Endothelial cell of umbilical vein (primary cell): ENCODE measurements around the gene CACHD1. TPM values are rescaled to one million over a fixed set of nuclear protein-coding genes. Genes with fewer than 3 reads are reported as not detected.

ENCODE experiments used
- BruUV-seq: library from RNA; stranded (reverse); fragments of 400-500 nt; replicated peaks from 2 replicates; lab custom pipeline; 2021; lab: Mats Ljungman, UMichigan
- CTCF ChIA-PET: fragments of 300-600, 350-600 bp; sonication (Branson Sonifier 250); formaldehyde crosslinking; loops from one replicate; lab custom pipeline; 2021; ENCODE audit warnings: antibody characterized with exemption, inconsistent platforms; lab: Charles Lee
- POLR2A ChIA-PET: fragments of 300-600, 350-600 bp; sonication (Branson Sonifier 250); formaldehyde crosslinking; loops from one replicate; lab custom pipeline; 2021; ENCODE audit warnings: antibody characterized with exemption, inconsistent platforms; lab: Charles Lee
- DNase-seq: peaks from one replicate; pipeline ENCODE4 v3.0.0-alpha.2; 2011; ENCODE audit warnings: low read depth, low spot score
- FAIRE-seq: peaks from 2 replicates; lab custom pipeline; 2011; peaks lifted over from hg19 to GRCh38; lab: Jason Lieb, UNC
- H2AFZ ChIP-seq: 2 replicates; pipeline ENCODE4 v1.6.0; 2012; ENCODE audit warnings: low read depth, low read length, control low read depth, inconsistent platforms
- H3K27ac ChIP-seq: 2 replicates; pipeline ENCODE4 v1.5.1; 2011; ENCODE audit warnings: low read depth, mild to moderate bottlenecking, control low read depth, low read length, moderate library complexity; ENCODE audit not compliant: insufficient read depth
- H3K27me3 ChIP-seq, 2 experiments: 2 replicates each; pipeline versions ENCODE4 v1.6.0 to v1.6.1; 2011; ENCODE audit warnings: low read length in 2 of 2, mixed read lengths in 1 of 2; ENCODE audit not compliant: control insufficient read depth in 2 of 2, insufficient read depth in 2 of 2
- H3K36me3 ChIP-seq, 2 experiments: 2 replicates in 1 of 2; 3 replicates in 1 of 2; pipeline ENCODE4 v1.5.1; 2011; ENCODE audit warnings: low read length in 2 of 2, mild to moderate bottlenecking in 1 of 2, moderate library complexity in 1 of 2; ENCODE audit not compliant: control insufficient read depth in 2 of 2, insufficient read depth in 2 of 2; ENCODE audit errors: extremely low read depth in 1 of 2
- H3K4me1 ChIP-seq: 3 replicates; pipeline ENCODE4 v1.5.1; 2011; ENCODE audit warnings: mild to moderate bottlenecking, low read length; ENCODE audit not compliant: control insufficient read depth, insufficient read depth; ENCODE audit errors: extremely low read depth
- H3K4me2 ChIP-seq: 2 replicates; pipeline ENCODE4 v1.6.1; 2011; ENCODE audit warnings: low read length, control low read depth, mixed read lengths; ENCODE audit not compliant: insufficient read depth
- H3K4me3 ChIP-seq, 3 experiments: fragments of 200-600 bp in 1 of 3; sonication (generic), shearing (Covaris generic) in 1 of 3; replicated peaks in 1 of 3; 2 replicates each; pipeline ENCODE4 v1.5.1; 2011 to 2016; ENCODE audit warnings: control low read depth in 3 of 3, low read length in 3 of 3, mild to moderate bottlenecking in 2 of 3, inconsistent platforms in 1 of 3, low read depth in 1 of 3, moderate library complexity in 1 of 3; ENCODE audit not compliant: insufficient read depth in 1 of 3
- H3K79me2 ChIP-seq: 2 replicates; pipeline ENCODE4 v1.6.0; 2012; ENCODE audit warnings: low read length, inconsistent platforms; ENCODE audit not compliant: control insufficient read depth, insufficient read depth
- H3K9ac ChIP-seq: replicated peaks from 2 replicates; pipeline ENCODE3; 2011; ENCODE audit warnings: low read length, control low read depth; ENCODE audit not compliant: insufficient read depth; ENCODE audit errors: extremely low read depth
- H3K9me1 ChIP-seq: replicated peaks from 3 replicates; pipeline ENCODE4 v1.6.0; 2011; ENCODE audit warnings: mild to moderate bottlenecking, low read length; ENCODE audit not compliant: control insufficient read depth, insufficient read depth; ENCODE audit errors: extremely low read depth
- H3K9me3 ChIP-seq: replicated peaks from 2 replicates; pipeline ENCODE4 v1.5.1; 2012; ENCODE audit warnings: low read length, inconsistent platforms; ENCODE audit not compliant: control insufficient read depth, insufficient read depth
- H4K20me1 ChIP-seq: replicated peaks from 2 replicates; pipeline ENCODE3; 2011; ENCODE audit warnings: mild to moderate bottlenecking, low read length; ENCODE audit not compliant: control insufficient read depth, insufficient read depth; ENCODE audit errors: extremely low read depth
- CTCF ChIP-seq, 2 donors: IDR thresholded peaks; 1 replicate in 1 of 2; 2 replicates in 1 of 2; pipeline ENCODE4 v1.5.1; 2011; ENCODE audit warnings: low read length in 2 of 2, mild to moderate bottlenecking in 2 of 2, moderate library complexity in 2 of 2, control low read depth in 1 of 2, inconsistent platforms in 1 of 2, low read depth in 1 of 2; ENCODE audit not compliant: insufficient read depth in 1 of 2; ENCODE audit errors: extremely low read depth in 1 of 2
- EZH2 ChIP-seq: IDR thresholded peaks from 2 replicates; pipeline ENCODE4 v1.6.1; 2012; ENCODE audit warnings: borderline replicate concordance, low read depth, mild to moderate bottlenecking, moderate library complexity, low read length, inconsistent platforms; ENCODE audit not compliant: severe bottlenecking
- FOS ChIP-seq: IDR thresholded peaks from 2 replicates; pipeline ENCODE4 v1.6.1; 2011; ENCODE audit warnings: mild to moderate bottlenecking, low read length, moderate library complexity, borderline replicate concordance; ENCODE audit not compliant: insufficient read depth
- GATA2 ChIP-seq: IDR thresholded peaks from 2 replicates; pipeline ENCODE4 v1.7.0; 2011; ENCODE audit warnings: low read depth, mild to moderate bottlenecking, moderate library complexity, mixed read lengths, low read length; ENCODE audit not compliant: insufficient read length, insufficient read depth
- MAX ChIP-seq: IDR thresholded peaks from 2 replicates; pipeline ENCODE4 v1.6.1; 2011; ENCODE audit not compliant: insufficient read depth, insufficient read length
- MYC ChIP-seq: IDR thresholded peaks from one replicate; pipeline ENCODE4 v1.6.1; 2011; ENCODE audit warnings: mild to moderate bottlenecking, low read depth, low read length
- POLR2AphosphoS5 ChIP-seq: IDR thresholded peaks from 2 replicates; pipeline ENCODE4 v1.6.1; 2012; ENCODE audit warnings: low read depth, mild to moderate bottlenecking, control low read depth, low read length, moderate library complexity; ENCODE audit not compliant: insufficient read depth
- dilution Hi-C: fragments of 300-500 bp; cut with MboI; formaldehyde crosslinking; loops from one replicate; pipeline ENCODE4 v1.15.0; 2019; ENCODE audit warnings: low sequenced_read_pairs; ENCODE audit not compliant: extremely low pct_ligation_motif_present
- intact Hi-C: fragments of 100-400 bp; cut with micrococcal nuclease; formaldehyde crosslinking; loops from one replicate; pipeline ENCODE4 v1.10.0; 2022
- polyA plus RNA-seq, 4 experiments: library from polyadenylated mRNA; depleted of rRNA in 3 of 4; stranded (reverse) in 3 of 4; unstranded in 1 of 4; fragments of >200 nt; gene quantifications; 2 replicates each; pipeline versions ENCODE4 v1.2.1 to v1.2.3, GENCODE V29; 2011 to 2012; ENCODE audit warnings: missing spikeins in 1 of 4
- total RNA-seq: library from RNA; stranded (reverse); gene quantifications from 2 replicates; pipeline ENCODE4 v1.2.3, GENCODE V29; 2021

CACHD1 gene
- total and polyA plus RNA-seq, 2 donors (not counting 3 experiments of a cell fraction or from before 2014, with no cell fraction given): 3.6 to 9.3 TPM

GRCh38 chr1:64437453-64437852 is 32.5 kb upstream of the CACHD1 start:
- POLR2A ChIA-PET: no interaction called here
- no peak for FAIRE-seq
- Histone ChIP-seq H4K20me1 (no peaks in the 10 kb centered on the region), H3K9me3 (no peaks in the 10 kb centered on the region), H3K9me1 (no peaks in the 10 kb centered on the region), H3K36me3 (no peaks in the 10 kb centered on the region), H3K9ac (no peak overlapping the region), H3K27me3 (peaks cover 0 to 1% of the 10 kb centered on the region in 2 experiments), H2AFZ (no peak overlapping the region), H3K79me2 (no peaks in the 10 kb centered on the region), H3K4me3 (no peak overlapping the region), H3K27ac (no peak overlapping the region), H3K4me2 (no peak overlapping the region), H3K4me1 (no peaks in the 10 kb centered on the region)
- CTCF ChIA-PET: no interaction called here
- intact Hi-C loops (no loop called here), dilution Hi-C loops (no loop called here)
- BruUV-seq: no TSS peak
- TF ChIP-seq GATA2 (no peak), POLR2AphosphoS5 (no peak), EZH2 (no peak), FOS (no peak), MYC (no peak), MAX (no peak), CTCF (IDR thresholded peaks at IDR 0.05; ENCODE audit: extremely low read depth in 1 of 2, insufficient read depth in 1 of 2, low read depth in 1 of 2, low read length in 2 of 2) (no peak)
- no peak for DNase-seq
